Aortic smooth muscle cell (primary cell): Measurements from ENCODE around the gene TAOK2. TPM values are rescaled to one million over a fixed set of nuclear protein-coding genes. Genes with fewer than 3 reads are reported as not detected.

ENCODE experiments used
- total RNA-seq: library from RNA; depleted of rRNA; stranded (reverse); fragments of >200 nt; gene quantifications from 2 replicates; pipeline ENCODE4 v1.2.3, GENCODE V29; 2014

TAOK2 gene
- 49.4 and 60.4 TPM in 2 replicates for total RNA-seq

GRCh38 chr16:29973384-29974246 is at the start of gene TAOK2:
Gene TAOK2, plus strand, starts transcription at chr16:29973868. Its CDS starts 3,905 bp downstream, at chr16:29977773.

GRCh38 chr16:29925781-29926710 is 47.6 kb upstream of the TAOK2 start, which contains the start of gene KCTD13:
Gene KCTD13, minus strand, starts transcription at chr16:29926226. Its CDS starts 193 bp downstream, at chr16:29926033.

GRCh38 chr16:29961479-29962343 is 12.0 kb upstream of the TAOK2 start, which contains the start of gene TMEM219:
Gene TMEM219, plus strand, starts transcription at chr16:29962079. Its CDS starts 1,065 bp downstream, at chr16:29963144.

GRCh38 chr16:29995324-29995910 is 21.7 kb downstream of the TAOK2 start, which contains the start of gene HIRIP3:
Gene HIRIP3, minus strand, starts transcription at chr16:29995617. Its CDS starts 12 bp downstream, at chr16:29995605.

GRCh38 chr16:29995911-29996765 is 22.5 kb downstream of the TAOK2 start, which contains the start of gene INO80E:
Gene INO80E, plus strand, starts transcription at chr16:29996241. Its CDS starts 70 bp downstream, at chr16:29996311.

GRCh38 chr16:30010844-30011713 is 37.4 kb downstream of the TAOK2 start, which contains the start of gene DOC2A:
Gene DOC2A, minus strand, starts transcription at chr16:30011027. Its CDS starts 805 bp downstream, at chr16:30010222.

GRCh38 chr16:30022887-30023286 is 49.2 kb downstream of the TAOK2 start, which contains the start of gene C16orf92:
Gene C16orf92, plus strand, starts transcription at chr16:30023198. Its CDS starts 143 bp downstream, at chr16:30023341.

GRCh38 chr16:30030841-30031413 is 57.3 kb downstream of the TAOK2 start, which contains the start of gene TLCD3B:
Gene TLCD3B, minus strand, starts transcription at chr16:30031271. Its CDS starts 744 bp downstream, at chr16:30030527.

Other genes starting within 250 kb of the TAOK2 start
- not detected in 2 replicates for gene C16orf54, start 227.9 kb upstream of the TAOK2 start, total RNA-seq
- gene ZG16, start 195.6 kb upstream of the TAOK2 start, total RNA-seq = not detected in 2 replicates
- 21.1 and 45.7 TPM in 2 replicates for gene KIF22, start 183.1 kb upstream of the TAOK2 start, total RNA-seq
- 141 and 150 TPM in 2 replicates for gene MAZ, start 167.3 kb upstream of the TAOK2 start, total RNA-seq
- 0.26 and 0.56 TPM in 2 replicates for gene PRRT2, start 161.7 kb upstream of the TAOK2 start, total RNA-seq
- 15.4 and 21.0 TPM in 2 replicates for gene PAGR1, start 157.7 kb upstream of the TAOK2 start, total RNA-seq
- gene MVP, start 153.4 kb upstream of the TAOK2 start, total RNA-seq = 440 and 506 TPM in 2 replicates
- gene CDIPT, start 110.6 kb upstream of the TAOK2 start, total RNA-seq = 78.7 and 87.2 TPM in 2 replicates
- 6.3 and 10.3 TPM in 2 replicates for gene SEZ6L2, start 74.3 kb upstream of the TAOK2 start, total RNA-seq
- gene ASPHD1, start 73.4 kb upstream of the TAOK2 start, total RNA-seq = 5.5 and 7.8 TPM in 2 replicates
- 4.2 and 4.8 TPM in 2 replicates for gene KCTD13, start 47.6 kb upstream of the TAOK2 start, total RNA-seq
- gene TMEM219, start 11.8 kb upstream of the TAOK2 start, total RNA-seq = 80.6 and 84.0 TPM in 2 replicates
- 10.3 and 11.8 TPM in 2 replicates for gene HIRIP3, start 21.7 kb downstream of the TAOK2 start, total RNA-seq
- gene INO80E, start 22.4 kb downstream of the TAOK2 start, total RNA-seq = 16.6 and 20.0 TPM in 2 replicates
- 0.26 and 0.31 TPM in 2 replicates for gene DOC2A, start 37.2 kb downstream of the TAOK2 start, total RNA-seq
- gene C16orf92, start 49.3 kb downstream of the TAOK2 start, total RNA-seq = not detected in 2 replicates
- gene TLCD3B, start 57.4 kb downstream of the TAOK2 start, total RNA-seq = 0.19 and 0.40 TPM in 2 replicates
- 439 and 543 TPM in 2 replicates for gene ALDOA, start 91.9 kb downstream of the TAOK2 start, total RNA-seq
- 167 and 192 TPM in 2 replicates for gene PPP4C, start 102.1 kb downstream of the TAOK2 start, total RNA-seq
- gene TBX6, start 118.1 kb downstream of the TAOK2 start, total RNA-seq = 0.12 and 0.13 TPM in 2 replicates
- 8.5 and 14.8 TPM in 2 replicates for gene YPEL3, start 122.3 kb downstream of the TAOK2 start, total RNA-seq
- gene GDPD3, start 139.7 kb downstream of the TAOK2 start, total RNA-seq = 0.92 and 0.99 TPM in 2 replicates
- gene MAPK3, start 149.4 kb downstream of the TAOK2 start, total RNA-seq = 41.0 and 51.9 TPM in 2 replicates
- gene CORO1A, start 209.7 kb downstream of the TAOK2 start, total RNA-seq = 0.56 and 0.79 TPM in 2 replicates
- gene BOLA2B, start 219.8 kb downstream of the TAOK2 start, total RNA-seq = 17.3 and 39.0 TPM in 2 replicates
- 10.4 and 14.7 TPM in 2 replicates for gene SLX1A, start 220.0 kb downstream of the TAOK2 start, total RNA-seq
- gene SULT1A3, start 225.4 kb downstream of the TAOK2 start, total RNA-seq = 0.79 and 0.93 TPM in 2 replicates